NT2/D1 (cell line): ENCODE data around the gene CYP2W1.

Experiments used
- SUZ12 ChIP-seq: IDR thresholded peaks from 2 replicates; pipeline ENCODE4 v1.6.1; 2011; ENCODE audit not compliant: insufficient read length, insufficient read depth; ENCODE audit errors: extremely low read depth
- ZNF274 ChIP-seq: IDR thresholded peaks from 2 replicates; pipeline ENCODE4 v1.6.1; 2011; ENCODE audit warnings: mild to moderate bottlenecking, low read depth, low read length

DNA sequence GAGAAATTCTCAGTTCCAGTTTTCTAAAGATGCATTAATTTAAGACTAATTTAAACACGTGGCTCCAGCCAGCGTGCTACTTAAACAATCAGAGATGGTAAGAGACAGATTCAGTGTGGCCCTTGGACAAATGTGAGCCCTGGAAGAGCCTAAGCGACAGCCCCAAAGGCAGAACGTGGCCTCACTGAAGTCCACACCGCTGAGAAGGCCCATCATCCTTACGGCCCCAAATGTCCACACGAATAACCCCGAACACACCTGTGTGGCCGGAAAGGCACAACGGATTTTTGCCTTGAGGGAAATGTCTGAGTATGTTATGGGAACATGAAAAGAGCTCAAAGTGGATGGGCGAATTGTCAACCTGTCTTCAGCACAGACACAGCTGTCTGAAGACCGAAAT lies 10.9 kb upstream of the CYP2W1 start:
- TF ChIP-seq SUZ12, result no peak
- TF ChIP-seq ZNF274, result no peak
